ENCODE results near the gene NFKBIZ. TPM values are rescaled to one million over a fixed set of nuclear protein-coding genes. Genes with fewer than 3 reads are reported as not detected.

Gene NFKBIZ
- total RNA-seq, 1 experiment from 2014 or later: 15.1 TPM

DNA sequence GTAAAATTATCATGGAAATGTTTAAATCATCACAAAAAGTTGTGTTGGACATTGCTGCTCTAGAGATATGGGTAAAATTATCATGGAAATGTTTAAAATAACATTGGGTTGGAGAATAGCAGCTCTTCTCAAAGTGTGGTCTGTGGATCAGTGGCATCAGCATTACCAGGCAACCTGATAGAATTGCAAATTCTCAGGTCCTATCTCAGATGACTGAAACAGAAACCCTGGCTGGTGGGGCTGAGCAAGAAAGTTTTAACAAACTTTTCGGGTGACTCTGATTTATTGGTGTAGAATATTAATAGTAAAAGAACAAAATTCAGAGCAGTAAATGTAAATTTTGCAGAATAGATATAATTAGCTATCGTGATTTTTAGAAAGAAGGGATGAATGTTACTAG is 41.4 kb upstream of the NFKBIZ start:
- H3K4me3 Mint-ChIP-seq: no peak overlapping the region
- H3K4me1 Mint-ChIP-seq: peaks cover 12% of the 10 kb centered on the region
- no peaks in the 10 kb centered on the region for H3K9me3 Mint-ChIP-seq
- TF ChIP-seq RELA (CRISPR knock-in tag; IDR thresholded peaks at IDR 0.05; ENCODE audit: borderline replicate concordance): no peak
- TF ChIP-seq, protein P1, sequence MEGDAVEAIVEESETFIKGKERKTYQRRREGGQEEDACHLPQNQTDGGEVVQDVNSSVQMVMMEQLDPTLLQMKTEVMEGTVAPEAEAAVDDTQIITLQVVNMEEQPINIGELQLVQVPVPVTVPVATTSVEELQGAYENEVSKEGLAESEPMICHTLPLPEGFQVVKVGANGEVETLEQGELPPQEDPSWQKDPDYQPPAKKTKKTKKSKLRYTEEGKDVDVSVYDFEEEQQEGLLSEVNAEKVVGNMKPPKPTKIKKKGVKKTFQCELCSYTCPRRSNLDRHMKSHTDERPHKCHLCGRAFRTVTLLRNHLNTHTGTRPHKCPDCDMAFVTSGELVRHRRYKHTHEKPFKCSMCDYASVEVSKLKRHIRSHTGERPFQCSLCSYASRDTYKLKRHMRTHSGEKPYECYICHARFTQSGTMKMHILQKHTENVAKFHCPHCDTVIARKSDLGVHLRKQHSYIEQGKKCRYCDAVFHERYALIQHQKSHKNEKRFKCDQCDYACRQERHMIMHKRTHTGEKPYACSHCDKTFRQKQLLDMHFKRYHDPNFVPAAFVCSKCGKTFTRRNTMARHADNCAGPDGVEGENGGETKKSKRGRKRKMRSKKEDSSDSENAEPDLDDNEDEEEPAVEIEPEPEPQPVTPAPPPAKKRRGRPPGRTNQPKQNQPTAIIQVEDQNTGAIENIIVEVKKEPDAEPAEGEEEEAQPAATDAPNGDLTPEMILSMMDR (IDR thresholded peaks at IDR 0.05): no peak
- TF ChIP-seq, protein P2, sequence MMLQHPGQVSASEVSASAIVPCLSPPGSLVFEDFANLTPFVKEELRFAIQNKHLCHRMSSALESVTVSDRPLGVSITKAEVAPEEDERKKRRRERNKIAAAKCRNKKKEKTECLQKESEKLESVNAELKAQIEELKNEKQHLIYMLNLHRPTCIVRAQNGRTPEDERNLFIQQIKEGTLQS (CRISPR knock-in tag; conservative IDR thresholded peaks at IDR 0.05): no peak
- TF ChIP-seq, protein P3, sequence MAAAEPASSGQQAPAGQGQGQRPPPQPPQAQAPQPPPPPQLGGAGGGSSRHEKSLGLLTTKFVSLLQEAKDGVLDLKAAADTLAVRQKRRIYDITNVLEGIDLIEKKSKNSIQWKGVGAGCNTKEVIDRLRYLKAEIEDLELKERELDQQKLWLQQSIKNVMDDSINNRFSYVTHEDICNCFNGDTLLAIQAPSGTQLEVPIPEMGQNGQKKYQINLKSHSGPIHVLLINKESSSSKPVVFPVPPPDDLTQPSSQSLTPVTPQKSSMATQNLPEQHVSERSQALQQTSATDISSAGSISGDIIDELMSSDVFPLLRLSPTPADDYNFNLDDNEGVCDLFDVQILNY (CRISPR knock-in tag; IDR thresholded peaks at IDR 0.05): no peak
- TF ChIP-seq ETV6 (CRISPR knock-in tag; IDR thresholded peaks at IDR 0.05): no peak
- TF ChIP-seq SMAD4 (CRISPR knock-in tag; IDR thresholded peaks at IDR 0.05): no peak
- TF ChIP-seq JAZF1 (CRISPR knock-in tag; IDR thresholded peaks at IDR 0.05): no peak
- TF ChIP-seq, protein P4, sequence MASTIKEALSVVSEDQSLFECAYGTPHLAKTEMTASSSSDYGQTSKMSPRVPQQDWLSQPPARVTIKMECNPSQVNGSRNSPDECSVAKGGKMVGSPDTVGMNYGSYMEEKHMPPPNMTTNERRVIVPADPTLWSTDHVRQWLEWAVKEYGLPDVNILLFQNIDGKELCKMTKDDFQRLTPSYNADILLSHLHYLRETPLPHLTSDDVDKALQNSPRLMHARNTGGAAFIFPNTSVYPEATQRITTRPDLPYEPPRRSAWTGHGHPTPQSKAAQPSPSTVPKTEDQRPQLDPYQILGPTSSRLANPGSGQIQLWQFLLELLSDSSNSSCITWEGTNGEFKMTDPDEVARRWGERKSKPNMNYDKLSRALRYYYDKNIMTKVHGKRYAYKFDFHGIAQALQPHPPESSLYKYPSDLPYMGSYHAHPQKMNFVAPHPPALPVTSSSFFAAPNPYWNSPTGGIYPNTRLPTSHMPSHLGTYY (CRISPR knock-in tag; IDR thresholded peaks at IDR 0.05): no peak
- no peak for TF ChIP-seq ATF1 (CRISPR knock-in tag; IDR thresholded peaks at IDR 0.05)
- TF ChIP-seq SP1 (CRISPR knock-in tag; conservative IDR thresholded peaks at IDR 0.05): no peak
- TF ChIP-seq CREM (CRISPR knock-in tag; IDR thresholded peaks at IDR 0.05): no peak
- TF ChIP-seq, protein P5, sequence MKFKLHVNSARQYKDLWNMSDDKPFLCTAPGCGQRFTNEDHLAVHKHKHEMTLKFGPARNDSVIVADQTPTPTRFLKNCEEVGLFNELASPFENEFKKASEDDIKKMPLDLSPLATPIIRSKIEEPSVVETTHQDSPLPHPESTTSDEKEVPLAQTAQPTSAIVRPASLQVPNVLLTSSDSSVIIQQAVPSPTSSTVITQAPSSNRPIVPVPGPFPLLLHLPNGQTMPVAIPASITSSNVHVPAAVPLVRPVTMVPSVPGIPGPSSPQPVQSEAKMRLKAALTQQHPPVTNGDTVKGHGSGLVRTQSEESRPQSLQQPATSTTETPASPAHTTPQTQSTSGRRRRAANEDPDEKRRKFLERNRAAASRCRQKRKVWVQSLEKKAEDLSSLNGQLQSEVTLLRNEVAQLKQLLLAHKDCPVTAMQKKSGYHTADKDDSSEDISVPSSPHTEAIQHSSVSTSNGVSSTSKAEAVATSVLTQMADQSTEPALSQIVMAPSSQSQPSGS (CRISPR knock-in tag; IDR thresholded peaks at IDR 0.05; ENCODE audit: borderline replicate concordance, low read depth): no peak
- TF ChIP-seq, protein P6, sequence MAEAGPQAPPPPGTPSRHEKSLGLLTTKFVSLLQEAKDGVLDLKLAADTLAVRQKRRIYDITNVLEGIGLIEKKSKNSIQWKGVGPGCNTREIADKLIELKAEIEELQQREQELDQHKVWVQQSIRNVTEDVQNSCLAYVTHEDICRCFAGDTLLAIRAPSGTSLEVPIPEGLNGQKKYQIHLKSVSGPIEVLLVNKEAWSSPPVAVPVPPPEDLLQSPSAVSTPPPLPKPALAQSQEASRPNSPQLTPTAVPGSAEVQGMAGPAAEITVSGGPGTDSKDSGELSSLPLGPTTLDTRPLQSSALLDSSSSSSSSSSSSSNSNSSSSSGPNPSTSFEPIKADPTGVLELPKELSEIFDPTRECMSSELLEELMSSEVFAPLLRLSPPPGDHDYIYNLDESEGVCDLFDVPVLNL (CRISPR knock-in tag; IDR thresholded peaks at IDR 0.05; ENCODE audit: borderline replicate concordance, low read depth): no peak
- no peak for TF ChIP-seq OVOL2 (CRISPR knock-in tag; IDR thresholded peaks at IDR 0.05; ENCODE audit: borderline replicate concordance)
- no peak for TF ChIP-seq GTF2I (CRISPR knock-in tag; conservative IDR thresholded peaks at IDR 0.05)
- TF ChIP-seq ZNF671 (CRISPR knock-in tag; IDR thresholded peaks at IDR 0.05): no peak
- TF ChIP-seq NR3C1 (CRISPR knock-in tag; conservative IDR thresholded peaks at IDR 0.05; ENCODE audit: low read depth): no peak
- TF ChIP-seq NR1H2 (CRISPR knock-in tag; IDR thresholded peaks at IDR 0.05): no peak
- no peak for TF ChIP-seq NR2C2 (CRISPR knock-in tag; IDR thresholded peaks at IDR 0.05)
- ATAC-seq (no peak), DNase-seq (ENCODE audit: low spot score) (no peak)
- no peak overlapping the region for H3K27ac Mint-ChIP-seq
- no peaks in the 10 kb centered on the region for H3K27me3 Mint-ChIP-seq (ENCODE audit: low read depth)
- POLR2A ChIA-PET: interaction anchor here (0.7 kb wide), 1 partner anchor 417 kb away, joined by 3 read pairs; no protein-coding TSS in a partner anchor
- CTCF ChIA-PET: interaction anchor here (1.0 to 4.1 kb wide), 3 partner anchors 417 to 729 kb away, joined by 3 to 33 read pairs (median 12); no protein-coding TSS in a partner anchor
- peaks cover 7% of the 10 kb centered on the region for H3K36me3 Mint-ChIP-seq

Data from WTC11 (cell line).